Activated CD4-positive, alpha-beta memory T cell treated with anti-CD3 and anti-CD28 coated beads for 36 hours (primary cell): ENCODE measurements around the gene BMP6. TPM values are rescaled to one million over a fixed set of nuclear protein-coding genes. Genes with fewer than 3 reads are reported as not detected.

Experiments used
- CTCF ChIA-PET: fragments of 350-600 bp; sonication (Branson Sonifier 250); formaldehyde crosslinking; loops from one replicate; lab custom pipeline; 2021; ENCODE audit warnings: antibody characterized with exemption, inconsistent platforms; lab: Charles Lee
- POLR2A ChIA-PET: fragments of 350-600 bp; sonication (Branson Sonifier 250); formaldehyde crosslinking; loops from one replicate; lab custom pipeline; 2021; ENCODE audit warnings: antibody characterized with exemption; lab: Charles Lee
- DNase-seq: peaks from one replicate; pipeline ENCODE4 v3.0.0-alpha.2; 2020
- H3K27ac Mint-ChIP-seq: one replicate; pipeline ENCODE4 v1.8.0; 2021; ENCODE audit warnings: mixed read lengths
- H3K27me3 Mint-ChIP-seq: one replicate; pipeline ENCODE4 v1.8.0; 2021; ENCODE audit warnings: mixed read lengths
- H3K36me3 Mint-ChIP-seq: one replicate; pipeline ENCODE4 v1.8.0; 2021; ENCODE audit warnings: mixed read lengths
- H3K4me1 Mint-ChIP-seq: one replicate; pipeline ENCODE4 v1.8.0; 2021; ENCODE audit warnings: low read depth, mixed read lengths
- H3K4me3 Mint-ChIP-seq: one replicate; pipeline ENCODE4 v1.8.0; 2021; ENCODE audit warnings: mild to moderate bottlenecking, mixed read lengths
- H3K9me3 Mint-ChIP-seq: one replicate; pipeline ENCODE4 v1.8.0; 2021; ENCODE audit warnings: mixed read lengths
- intact Hi-C: fragments of 100-400 bp; cut with micrococcal nuclease; formaldehyde crosslinking; loops from one replicate; pipeline ENCODE4 v1.15.1; 2023
- total RNA-seq, 2 experiments: library from RNA; stranded (reverse); gene quantifications; one replicate each; pipeline ENCODE4 v1.2.3, GENCODE V29; 2021

Gene BMP6
- total RNA-seq, 2 experiments from 2014 or later = 0.40 to 0.46 TPM

GRCh38 chr6:7899101-7899888 lies 173.4 kb downstream of the BMP6 start:
- no peaks in the 10 kb centered on the region for H3K9me3 Mint-ChIP-seq
- no peak overlapping the region for H3K4me3 Mint-ChIP-seq
- POLR2A ChIA-PET = interaction anchor here (1.2 kb wide), 1 partner anchor 13 kb away, joined by 4 read pairs; no protein-coding TSS in a partner anchor
- no peak for DNase-seq
- no peaks in the 10 kb centered on the region for H3K4me1 Mint-ChIP-seq
- no peak overlapping the region for H3K27ac Mint-ChIP-seq
- CTCF ChIA-PET = interaction anchor here (1.0 to 1.2 kb wide), 3 partner anchors 107 to 159 kb away, joined by 3 to 5 read pairs (median 3); no protein-coding TSS in a partner anchor
- no peaks in the 10 kb centered on the region for H3K27me3 Mint-ChIP-seq
- intact Hi-C loops = no loop called here
- peaks cover 64% of the 10 kb centered on the region for H3K36me3 Mint-ChIP-seq

- Mint-ChIP-seq H3K36me3 (peaks cover 65% of the 10 kb centered on the region), H3K4me3 (no peak overlapping the region), H3K27me3 (no peaks in the 10 kb centered on the region), H3K4me1 (no peaks in the 10 kb centered on the region), H3K9me3 (no peaks in the 10 kb centered on the region), H3K27ac (no peak overlapping the region)
- CTCF ChIA-PET = interaction anchor here (1.0 to 1.2 kb wide), 2 partner anchors 110 to 158 kb away, joined by 3 to 5 read pairs; no protein-coding TSS in a partner anchor
- no peak for DNase-seq
- intact Hi-C loops = no loop called here
- POLR2A ChIA-PET = interaction anchor here (1.2 kb wide), 1 partner anchor 12 kb away, joined by 4 read pairs; no protein-coding TSS in a partner anchor
These were observed 174.0 kb downstream of the BMP6 start for GRCh38 chr6:7899889-7900213.

- Mint-ChIP-seq H3K27ac (no peak overlapping the region), H3K36me3 (peaks cover 65% of the 10 kb centered on the region), H3K4me1 (no peaks in the 10 kb centered on the region), H3K9me3 (no peaks in the 10 kb centered on the region), H3K27me3 (no peaks in the 10 kb centered on the region), H3K4me3 (no peak overlapping the region)
- intact Hi-C loops = no loop called here
- POLR2A ChIA-PET = interaction anchor here (1.2 kb wide), 1 partner anchor 12 kb away, joined by 4 read pairs; no protein-coding TSS in a partner anchor
- no peak for DNase-seq
- CTCF ChIA-PET = interaction anchor here (1.2 kb wide), 1 partner anchor 109 kb away, joined by 3 read pairs; no protein-coding TSS in a partner anchor
These were observed 174.7 kb downstream of the BMP6 start for GRCh38 chr6:7900621-7901020.

GRCh38 chr6:7901056-7901455 lies 175.2 kb downstream of the BMP6 start:
- no peak for DNase-seq
- CTCF ChIA-PET = no interaction called here
- intact Hi-C loops = no loop called here
- POLR2A ChIA-PET = no interaction called here
- Mint-ChIP-seq H3K9me3 (no peaks in the 10 kb centered on the region), H3K4me3 (no peak overlapping the region), H3K27me3 (no peaks in the 10 kb centered on the region), H3K4me1 (no peaks in the 10 kb centered on the region), H3K36me3 (peaks cover 62% of the 10 kb centered on the region), H3K27ac (no peak overlapping the region)

GRCh38 chr6:7901780-7902179 lies 175.9 kb downstream of the BMP6 start:
- POLR2A ChIA-PET = no interaction called here
- DNase-seq = no peak
- intact Hi-C loops = no loop called here
- Mint-ChIP-seq H3K27me3 (no peaks in the 10 kb centered on the region), H3K4me3 (no peak overlapping the region), H3K36me3 (peaks cover 57% of the 10 kb centered on the region), H3K27ac (no peak overlapping the region), H3K4me1 (no peaks in the 10 kb centered on the region), H3K9me3 (no peaks in the 10 kb centered on the region)
- CTCF ChIA-PET = no interaction called here

- DNase-seq = no peak
- H3K4me3 Mint-ChIP-seq = no peak overlapping the region
- no peaks in the 10 kb centered on the region for H3K9me3 Mint-ChIP-seq
- H3K36me3 Mint-ChIP-seq = peaks cover 56% of the 10 kb centered on the region
- no peaks in the 10 kb centered on the region for H3K27me3 Mint-ChIP-seq
- no peaks in the 10 kb centered on the region for H3K4me1 Mint-ChIP-seq
- ChIA-PET POLR2A (no interaction called here), CTCF (no interaction called here)
- H3K27ac Mint-ChIP-seq = no peak overlapping the region
- intact Hi-C loops = no loop called here
These were observed 176.3 kb downstream of the BMP6 start for GRCh38 chr6:7902221-7902620.

GRCh38 chr6:7902867-7903266 lies 177.0 kb downstream of the BMP6 start:
- no peak for DNase-seq
- H3K9me3 Mint-ChIP-seq = no peaks in the 10 kb centered on the region
- peaks cover 49% of the 10 kb centered on the region for H3K36me3 Mint-ChIP-seq
- no peak overlapping the region for H3K4me3 Mint-ChIP-seq
- intact Hi-C loops = no loop called here
- POLR2A ChIA-PET = no interaction called here
- peaks cover 3% of the 10 kb centered on the region for H3K4me1 Mint-ChIP-seq
- H3K27me3 Mint-ChIP-seq = no peaks in the 10 kb centered on the region
- CTCF ChIA-PET = no interaction called here
- no peak overlapping the region for H3K27ac Mint-ChIP-seq

GRCh38 chr6:7903673-7904072 lies 177.8 kb downstream of the BMP6 start:
- Mint-ChIP-seq H3K27ac (no peak overlapping the region), H3K4me1 (peaks cover 5% of the 10 kb centered on the region), H3K9me3 (no peaks in the 10 kb centered on the region), H3K27me3 (no peaks in the 10 kb centered on the region), H3K4me3 (no peak overlapping the region), H3K36me3 (peaks cover 43% of the 10 kb centered on the region)
- POLR2A ChIA-PET = no interaction called here
- CTCF ChIA-PET = no interaction called here
- DNase-seq = no peak
- intact Hi-C loops = no loop called here

- Mint-ChIP-seq H3K4me3 (no peak overlapping the region), H3K27me3 (no peaks in the 10 kb centered on the region), H3K27ac (no peak overlapping the region), H3K4me1 (peaks cover 15% of the 10 kb centered on the region), H3K9me3 (no peaks in the 10 kb centered on the region), H3K36me3 (peaks cover 35% of the 10 kb centered on the region)
- no peak for DNase-seq
- POLR2A ChIA-PET = no interaction called here
- intact Hi-C loops = no loop called here
- CTCF ChIA-PET = interaction anchor here (1.3 kb wide), 1 partner anchor 155 kb away, joined by 3 read pairs; no protein-coding TSS in a partner anchor
These were observed 178.9 kb downstream of the BMP6 start for GRCh38 chr6:7904654-7905319.

GRCh38 chr6:7905416-7905815 lies 179.5 kb downstream of the BMP6 start:
- DNase-seq = no peak
- H3K9me3 Mint-ChIP-seq = no peaks in the 10 kb centered on the region
- H3K4me1 Mint-ChIP-seq = peaks cover 15% of the 10 kb centered on the region
- H3K36me3 Mint-ChIP-seq = peaks cover 29% of the 10 kb centered on the region
- POLR2A ChIA-PET = no interaction called here
- intact Hi-C loops = no loop called here
- H3K4me3 Mint-ChIP-seq = no peak overlapping the region
- no peaks in the 10 kb centered on the region for H3K27me3 Mint-ChIP-seq
- no peak overlapping the region for H3K27ac Mint-ChIP-seq
- CTCF ChIA-PET = interaction anchor here (1.3 kb wide), 1 partner anchor 154 kb away, joined by 3 read pairs; no protein-coding TSS in a partner anchor

- intact Hi-C loops = no loop called here
- ChIA-PET POLR2A (no interaction called here), CTCF (no interaction called here)
- peaks cover 18% of the 10 kb centered on the region for H3K4me1 Mint-ChIP-seq
- no peaks in the 10 kb centered on the region for H3K9me3 Mint-ChIP-seq
- no peaks in the 10 kb centered on the region for H3K27me3 Mint-ChIP-seq
- no peak overlapping the region for H3K4me3 Mint-ChIP-seq
- no peak overlapping the region for H3K27ac Mint-ChIP-seq
- no peak for DNase-seq
- H3K36me3 Mint-ChIP-seq = peaks cover 22% of the 10 kb centered on the region
These were observed 180.8 kb downstream of the BMP6 start for GRCh38 chr6:7906741-7907140.

- Mint-ChIP-seq H3K27ac (no peak overlapping the region), H3K27me3 (no peaks in the 10 kb centered on the region), H3K36me3 (peaks cover 20% of the 10 kb centered on the region), H3K4me3 (no peak overlapping the region), H3K9me3 (no peaks in the 10 kb centered on the region), H3K4me1 (peaks cover 18% of the 10 kb centered on the region)
- intact Hi-C loops = no loop called here
- DNase-seq = no peak
- ChIA-PET CTCF (interaction anchor here (2.0 kb wide), 1 partner anchor 152 kb away, joined by 5 read pairs; no protein-coding TSS in a partner anchor), POLR2A (no interaction called here)
These were observed 181.3 kb downstream of the BMP6 start for GRCh38 chr6:7907159-7907558.
